Right atrium auricular region (tissue), 2 donors: ENCODE results near the gene PDE6A. TPM values are rescaled to one million over a fixed set of nuclear protein-coding genes. Genes with fewer than 3 reads are reported as not detected.
A peak's percentile ranks its signal among the peaks of the same experiment; 100 is the strongest.

ENCODE experiments used
- DNase-seq: peaks from one replicate; pipeline ENCODE4 v3.0.0-alpha.2; 2019; ENCODE audit warnings: low spot score
- H3K27ac ChIP-seq, 2 donors: fragments of 200-600 bp; sonication (generic); 1 replicate in 1 of 2; 2 replicates in 1 of 2; pipeline ENCODE4 v1.5.1; 2016 to 2019
- H3K27me3 ChIP-seq, 2 donors: fragments of 200-600 bp; sonication (generic); one replicate each; pipeline versions ENCODE4 v1.5.1 to v1.6.0; 2017 to 2019
- H3K36me3 ChIP-seq: fragments of 200-600 bp; sonication (generic); one replicate; pipeline ENCODE4 v1.5.1; 2016
- H3K4me1 ChIP-seq, 2 donors: fragments of 200-600 bp; sonication (generic); one replicate each; pipeline versions ENCODE4 v1.5.1 to v1.6.0; 2017 to 2019
- H3K4me3 ChIP-seq, 2 donors: fragments of 200-600 bp; sonication (generic); 1 replicate in 1 of 2; 2 replicates in 1 of 2; pipeline ENCODE4 v1.5.1; 2017 to 2019; ENCODE audit warnings: mild to moderate bottlenecking in 1 of 2, moderate library complexity in 1 of 2
- H3K9me3 ChIP-seq, 2 donors: fragments of 200-600 bp; sonication (generic); one replicate each; pipeline ENCODE4 v1.5.1; 2019
- CTCF ChIP-seq, 2 donors: fragments of 200-600 bp; sonication (generic); IDR thresholded peaks; one replicate each; pipeline ENCODE4 v1.5.1; 2019; ENCODE audit warnings: antibody characterized with exemption in 2 of 2
- total RNA-seq, 2 donors: library from RNA; depleted of rRNA; stranded (reverse); fragments of >200 nt; gene quantifications; one replicate each; pipeline ENCODE4 v1.1.0, GENCODE V29; 2016

PDE6A gene
- total RNA-seq, 2 donors from 2014 or later, result 0.08 TPM; not detected in 1

GRCh38 chr5:149853701-149854100 is 90.9 kb downstream of the PDE6A start:
- Histone ChIP-seq H3K4me1 (peaks cover 0 to 20% of the 10 kb centered on the region in 2 donors), H3K4me3 (no peak overlapping the region), H3K9me3 (no peaks in the 10 kb centered on the region), H3K27ac (peak overlapping the region in 1 of 2 donors; percentile 2), H3K27me3 (no peaks in the 10 kb centered on the region), H3K36me3 (no peaks in the 10 kb centered on the region)
- no peak for DNase-seq
- no peak for TF ChIP-seq CTCF (IDR thresholded peaks at IDR 0.05)

- Histone ChIP-seq H3K9me3 (no peaks in the 10 kb centered on the region), H3K27ac (peak overlapping the region in 1 of 2 donors; percentile 2), H3K4me1 (peaks cover 0 to 17% of the 10 kb centered on the region in 2 donors), H3K4me3 (no peak overlapping the region), H3K36me3 (peaks cover 2% of the 10 kb centered on the region), H3K27me3 (no peaks in the 10 kb centered on the region)
- peak in 1 of 2 donors; percentile 33 for TF ChIP-seq CTCF (IDR thresholded peaks at IDR 0.05)
- no peak for DNase-seq
Measured at GRCh38 chr5:149853331-149853648, 91.3 kb downstream of the PDE6A start.

GRCh38 chr5:149852641-149853330 is 91.8 kb downstream of the PDE6A start:
- H3K4me3 ChIP-seq, result no peak overlapping the region
- peak overlapping the region; percentile 2 to 23 for H3K27ac ChIP-seq
- no peaks in the 10 kb centered on the region for H3K9me3 ChIP-seq
- H3K36me3 ChIP-seq, result peaks cover 7% of the 10 kb centered on the region
- H3K4me1 ChIP-seq, result peaks cover 0 to 12% of the 10 kb centered on the region in 2 donors
- DNase-seq, result peak; percentile 87
- TF ChIP-seq CTCF (IDR thresholded peaks at IDR 0.05), result peak; percentile 82 to 90
- no peaks in the 10 kb centered on the region for H3K27me3 ChIP-seq

- no peak for DNase-seq
- no peak overlapping the region for H3K27ac ChIP-seq
Measured at GRCh38 chr5:149851211-149851610, 93.4 kb downstream of the PDE6A start.

GRCh38 chr5:149849966-149850910 is 94.4 kb downstream of the PDE6A start:
- Histone ChIP-seq H3K27ac (no peak overlapping the region), H3K4me1 (no peaks in the 10 kb centered on the region), H3K36me3 (peaks cover 31% of the 10 kb centered on the region), H3K9me3 (no peaks in the 10 kb centered on the region), H3K27me3 (no peaks in the 10 kb centered on the region), H3K4me3 (no peak overlapping the region)
- no peak for DNase-seq
- no peak for TF ChIP-seq CTCF (IDR thresholded peaks at IDR 0.05)

More at GRCh38 chr5:149851211-149851610, 93.4 kb downstream of the PDE6A start:
- Histone ChIP-seq H3K4me3 (no peak overlapping the region), H3K4me1 (no peaks in the 10 kb centered on the region), H3K36me3 (peaks cover 23% of the 10 kb centered on the region), H3K27me3 (no peaks in the 10 kb centered on the region), H3K9me3 (no peaks in the 10 kb centered on the region)
- TF ChIP-seq CTCF (IDR thresholded peaks at IDR 0.05), result no peak
